ENCODE results near the gene TSPAN7.

DNA sequence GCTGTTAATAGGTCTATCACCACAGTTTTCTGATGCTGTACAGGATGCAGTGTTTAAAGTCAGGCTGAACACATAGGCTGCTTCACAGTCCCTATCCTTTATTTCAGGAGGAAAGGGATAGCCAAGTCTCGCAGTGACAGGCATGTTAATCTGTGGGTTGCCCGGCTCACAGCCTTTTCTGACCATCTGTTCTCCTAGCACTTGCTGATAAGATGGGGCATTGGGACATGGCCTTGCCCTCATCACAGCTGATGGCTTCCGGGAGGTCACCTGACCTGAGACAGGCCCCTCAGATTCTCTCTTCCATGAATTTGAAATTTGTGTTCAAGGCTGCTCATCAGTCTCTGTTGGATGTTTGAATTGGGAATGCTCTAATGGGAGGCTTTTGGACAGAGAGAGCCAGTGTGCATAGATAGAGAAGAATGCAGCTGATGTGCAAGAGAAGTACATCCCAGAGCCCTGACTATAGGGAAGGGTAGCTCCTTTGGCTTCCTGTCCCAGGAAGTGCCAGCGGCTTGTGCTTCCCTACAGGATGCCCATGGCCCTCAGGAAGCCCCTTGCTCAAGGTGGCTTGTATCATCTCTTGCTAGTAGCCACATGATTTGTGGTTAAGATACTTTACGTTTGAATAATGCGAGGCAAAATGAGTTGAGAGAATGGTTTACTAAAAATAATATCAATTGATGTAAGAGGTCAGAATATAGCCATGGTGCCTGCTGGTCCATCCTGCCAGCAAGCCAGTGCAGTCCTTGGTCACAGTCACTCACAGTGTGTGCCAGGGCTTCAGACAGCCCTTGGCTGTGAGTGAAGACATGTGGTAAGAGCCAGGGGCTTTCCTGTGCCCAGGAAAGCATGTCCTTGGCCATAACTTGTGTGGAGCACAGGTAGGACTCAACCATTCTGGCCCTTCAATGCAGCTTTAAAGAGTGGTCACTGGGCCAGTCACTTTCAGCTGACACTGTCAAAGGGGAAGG lies 88.6 kb downstream of the TSPAN7 start:
- TF ChIP-seq CTCF (conservative IDR thresholded peaks at IDR 0.05) (no peak), EZH2 (IDR thresholded peaks at IDR 0.05; ENCODE audit: low read depth) (no peak)
